Ovary (tissue), 9 donors: ENCODE data around the gene GNPTAB. TPM values are rescaled to one million over a fixed set of nuclear protein-coding genes. Genes with fewer than 3 reads are reported as not detected.
"Not testable (repeated sequence)": the region's sequence is repeated elsewhere in the genome, so short reads cannot be mapped to it uniquely, and the experiment has no call there.

ENCODE experiments used
- DNase-seq, 5 donors: peaks; one replicate each; pipeline ENCODE4 v3.0.0-alpha.2; 2019 to 2020
- H3K27ac ChIP-seq, 2 donors: fragments of 200-600 bp; one replicate each; pipeline versions ENCODE4 v1.5.1 to v1.8.0; 2019 to 2022
- H3K27me3 ChIP-seq: fragments of 200-600 bp; one replicate; pipeline ENCODE4 v1.8.0; 2022
- H3K36me3 ChIP-seq: fragments of 200-600 bp; sonication (generic); one replicate; pipeline ENCODE4 v1.5.1; 2019
- H3K4me1 ChIP-seq: one replicate; pipeline ENCODE4 v1.8.1; 2013; ENCODE audit warnings: mild to moderate bottlenecking, moderate library complexity; ENCODE audit not compliant: insufficient read depth
- H3K4me3 ChIP-seq: fragments of 200-600 bp; sonication (generic); one replicate; pipeline ENCODE4 v1.5.1; 2017
- H3K9me3 ChIP-seq, 2 donors: fragments of 200-600 bp in 1 of 2; sonication (generic) in 1 of 2; one replicate each; pipeline versions ENCODE4 v1.5.1 to v1.8.1; 2013 to 2019; ENCODE audit warnings: mild to moderate bottlenecking in 1 of 2, moderate library complexity in 1 of 2
- EP300 ChIP-seq: sonication (generic); formaldehyde crosslinking; IDR thresholded peaks from one replicate; pipeline ENCODE4 v1.6.1; 2017; ENCODE audit warnings: antibody characterized with exemption
- POLR2A ChIP-seq: fragments of 450-650 bp; IDR thresholded peaks from one replicate; pipeline ENCODE4 v1.6.1; 2017; ENCODE audit warnings: antibody characterized with exemption, mild to moderate bottlenecking, moderate library complexity
- WGBS, 3 donors: extraction: QIAGEN DNeasy Blood & Tissue Kit in 1 of 3; methylation state at CpG; one replicate each; pipeline versions ENCODE4 v1.1.5 to v1.1.7; 2013 to 2017; 5-methylcytosine and 5-hydroxymethylcytosine counted together
- intact Hi-C, 4 donors: fragments of 100-400 bp; cut with DNase I; formaldehyde crosslinking; loops; one replicate each; pipeline versions ENCODE4 v1.11.0 to v1.15.1; 2022 to 2023
- polyA plus RNA-seq, 2 donors: library from polyadenylated mRNA; stranded (reverse); fragments of 200-250 nt in 1 of 2; fragments of 350-450 nt in 1 of 2; fragmentation: Illumina TruSeq in 1 of 2; extraction: RNeasy Lipid Tissue Mini Kit (QIAGEN cat#74804) in 1 of 2; gene quantifications; one replicate each; pipeline ENCODE4 v1.2.3, GENCODE V29; 2013 to 2014
- total RNA-seq, 7 donors: library from RNA; depleted of rRNA in 2 of 7; stranded (reverse); fragments of >200 nt in 2 of 7; fragmentation: NEBNext Ultra II Directional in 3 of 7; extraction: Animal tissue kit (Norgen Biotek cat#: 25700) in 3 of 7; gene quantifications; one replicate each; pipeline versions ENCODE4 v1.1.0 to v1.2.4, GENCODE V29; 2016 to 2023
- TF ChIP-seq, protein P1 (sequence below), 3 donors: fragments of 450-650 bp in 2 of 3; fragments of 200-600 bp in 1 of 3; IDR thresholded peaks; one replicate each; pipeline versions ENCODE4 v1.5.1 to v1.8.0; 2016 to 2022; ENCODE audit warnings: antibody characterized with exemption in 3 of 3, mild to moderate bottlenecking in 1 of 3
- donor health status: DM: no; HTN: no; CAD: no; lungs with moderate emphysema.
- donor health status: DM: no; HTN: no; CAD: no.
- donor health status: Bipolar disorder and iron deficiency.
- donor health status: DM: yes; HTN: yes; CAD: no.
- donor health status: DM: no; HTN: no; CAD: no.
- donor health status: DM: yes; HTN: yes; CAD: no.

Gene GNPTAB
- total and polyA plus RNA-seq, 9 donors, result 7.1 to 24.2 (median 16.6) TPM

DNA sequence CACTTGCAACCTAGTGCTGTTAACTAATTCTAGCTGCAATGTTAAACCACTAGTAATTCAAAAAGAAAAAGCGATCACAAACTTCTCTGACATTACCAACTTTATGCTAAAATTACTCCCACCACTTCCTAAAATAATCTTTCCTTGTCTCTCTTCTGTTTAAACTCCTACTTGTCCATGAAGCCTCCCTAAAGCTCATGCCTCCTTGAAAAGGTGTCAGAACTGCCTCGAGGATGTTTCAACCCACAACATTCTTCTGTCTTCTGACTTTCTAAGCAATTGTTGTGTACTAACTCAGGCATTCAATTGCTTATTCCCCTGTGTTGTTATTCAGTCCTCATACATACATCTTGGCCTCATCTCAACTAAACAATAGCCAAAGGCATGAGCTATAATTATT lies 5.9 kb downstream of the GNPTAB start:
- peaks cover 2% of the 10 kb centered on the region for H3K4me1 ChIP-seq
- intact Hi-C loops, result no loop called here
- H3K27me3 ChIP-seq, result no peaks in the 10 kb centered on the region
- H3K27ac ChIP-seq, result no peak overlapping the region
- TF ChIP-seq EP300 (no peak), POLR2A (no peak)
- TF ChIP-seq, protein P1, sequence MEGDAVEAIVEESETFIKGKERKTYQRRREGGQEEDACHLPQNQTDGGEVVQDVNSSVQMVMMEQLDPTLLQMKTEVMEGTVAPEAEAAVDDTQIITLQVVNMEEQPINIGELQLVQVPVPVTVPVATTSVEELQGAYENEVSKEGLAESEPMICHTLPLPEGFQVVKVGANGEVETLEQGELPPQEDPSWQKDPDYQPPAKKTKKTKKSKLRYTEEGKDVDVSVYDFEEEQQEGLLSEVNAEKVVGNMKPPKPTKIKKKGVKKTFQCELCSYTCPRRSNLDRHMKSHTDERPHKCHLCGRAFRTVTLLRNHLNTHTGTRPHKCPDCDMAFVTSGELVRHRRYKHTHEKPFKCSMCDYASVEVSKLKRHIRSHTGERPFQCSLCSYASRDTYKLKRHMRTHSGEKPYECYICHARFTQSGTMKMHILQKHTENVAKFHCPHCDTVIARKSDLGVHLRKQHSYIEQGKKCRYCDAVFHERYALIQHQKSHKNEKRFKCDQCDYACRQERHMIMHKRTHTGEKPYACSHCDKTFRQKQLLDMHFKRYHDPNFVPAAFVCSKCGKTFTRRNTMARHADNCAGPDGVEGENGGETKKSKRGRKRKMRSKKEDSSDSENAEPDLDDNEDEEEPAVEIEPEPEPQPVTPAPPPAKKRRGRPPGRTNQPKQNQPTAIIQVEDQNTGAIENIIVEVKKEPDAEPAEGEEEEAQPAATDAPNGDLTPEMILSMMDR (IDR thresholded peaks at IDR 0.05), result no peak
- DNase-seq, result no peak
- H3K9me3 ChIP-seq, result no peaks in the 10 kb centered on the region
- WGBS, 3 donors, result 51 to 54% (median 53%) methylated on average over 2 of the region's 2 CpGs
- H3K4me3 ChIP-seq, result no peak overlapping the region
- H3K36me3 ChIP-seq, result no peaks in the 10 kb centered on the region

DNA sequence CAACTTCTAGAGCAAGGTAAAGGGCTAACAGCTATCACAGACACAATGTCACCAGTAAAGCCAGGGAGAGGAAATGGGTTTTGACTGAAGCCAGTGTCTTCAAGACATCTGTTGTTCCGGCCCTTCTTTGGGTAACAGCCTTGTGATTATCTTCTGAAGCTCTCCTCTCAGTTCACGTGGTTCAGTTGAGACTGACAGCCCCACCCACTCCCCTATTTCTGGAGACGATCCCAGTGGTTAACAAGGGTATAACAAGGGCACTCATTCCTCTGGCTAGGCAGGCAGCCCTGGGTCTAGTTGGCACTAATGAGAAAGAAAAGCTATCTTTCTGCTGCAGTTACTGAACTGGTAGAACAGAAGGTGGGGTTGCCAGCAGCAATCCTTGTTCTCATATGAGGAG lies 6.9 kb downstream of the GNPTAB start:
- no peak for TF ChIP-seq EP300
- TF ChIP-seq POLR2A, result no peak
- TF ChIP-seq, protein P1 (IDR thresholded peaks at IDR 0.05), result no peak
- H3K4me3 ChIP-seq, result no peak overlapping the region
- H3K4me1 ChIP-seq, result peaks cover 2% of the 10 kb centered on the region
- WGBS, 3 donors, result 24 to 30% (median 28%) methylated on average over 3 of the region's 3 CpGs
- H3K9me3 ChIP-seq, result no peaks in the 10 kb centered on the region
- no peaks in the 10 kb centered on the region for H3K36me3 ChIP-seq
- H3K27ac ChIP-seq, result no peak overlapping the region
- DNase-seq, result no peak
- intact Hi-C loops, result no loop called here
- H3K27me3 ChIP-seq, result no peaks in the 10 kb centered on the region

DNA sequence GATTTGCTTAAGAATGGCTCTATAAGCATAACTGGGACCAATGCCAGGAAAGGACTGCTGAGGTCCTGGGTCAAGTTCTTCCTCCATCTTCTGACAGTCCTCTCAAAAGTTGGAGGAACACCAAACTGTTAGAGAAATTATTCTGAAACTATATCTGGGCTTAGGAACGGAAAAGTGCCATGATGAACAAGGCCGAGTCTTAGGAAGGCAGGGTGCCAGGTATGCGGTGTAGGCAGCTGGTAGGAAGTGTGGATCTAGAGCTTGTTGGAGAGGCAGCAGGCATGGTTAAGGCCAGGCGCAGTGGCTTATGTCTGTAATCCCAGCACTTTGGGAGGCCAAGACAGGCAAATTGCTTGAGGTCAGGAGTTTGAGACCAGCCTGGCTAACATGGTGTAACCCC lies 7.7 kb downstream of the GNPTAB start:
- 92 to 96% (median 93%) methylated on average over 4 of the region's 4 CpGs for WGBS, 3 donors
- TF ChIP-seq EP300, result no peak
- no peaks in the 10 kb centered on the region for H3K9me3 ChIP-seq
- no peak for DNase-seq
- no peaks in the 10 kb centered on the region for H3K27me3 ChIP-seq
- H3K36me3 ChIP-seq, result no peaks in the 10 kb centered on the region
- no peak overlapping the region for H3K4me3 ChIP-seq
- peaks cover 2% of the 10 kb centered on the region for H3K4me1 ChIP-seq
- no peak overlapping the region for H3K27ac ChIP-seq
- intact Hi-C loops, result no loop called here

DNA sequence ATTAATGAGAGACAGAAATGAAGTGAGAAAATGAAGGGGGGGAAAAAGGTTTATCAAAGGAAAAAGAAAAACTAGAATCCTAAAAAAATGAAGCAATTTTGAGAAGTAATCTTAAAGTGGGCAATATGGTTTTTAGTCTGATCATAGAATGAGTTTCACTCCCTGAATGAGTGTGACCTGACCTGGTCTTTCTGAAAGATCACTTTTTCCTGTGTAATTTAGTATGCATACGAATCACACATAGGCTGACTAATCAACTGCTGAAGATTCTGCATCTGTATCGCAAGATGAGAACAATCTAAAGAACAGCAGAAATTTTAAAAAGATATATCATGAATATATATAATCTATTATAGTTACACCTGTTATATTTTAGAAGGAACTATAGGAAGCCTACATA lies 11.3 kb downstream of the GNPTAB start:
- no peaks in the 10 kb centered on the region for H3K4me1 ChIP-seq
- no peaks in the 10 kb centered on the region for H3K9me3 ChIP-seq
- H3K27me3 ChIP-seq, result no peaks in the 10 kb centered on the region
- whole genome bisulfite sequencing, 3 donors, result 97 to 99% (median 98%) methylated on average over 2 of the region's 2 CpGs
- no peak for DNase-seq
- intact Hi-C loops, result no loop called here
- TF ChIP-seq, protein P1 (IDR thresholded peaks at IDR 0.05), result no peak
- TF ChIP-seq EP300 (no peak), POLR2A (no peak)
- H3K4me3 ChIP-seq, result no peak overlapping the region
- no peaks in the 10 kb centered on the region for H3K36me3 ChIP-seq
- H3K27ac ChIP-seq, result no peak overlapping the region

DNA sequence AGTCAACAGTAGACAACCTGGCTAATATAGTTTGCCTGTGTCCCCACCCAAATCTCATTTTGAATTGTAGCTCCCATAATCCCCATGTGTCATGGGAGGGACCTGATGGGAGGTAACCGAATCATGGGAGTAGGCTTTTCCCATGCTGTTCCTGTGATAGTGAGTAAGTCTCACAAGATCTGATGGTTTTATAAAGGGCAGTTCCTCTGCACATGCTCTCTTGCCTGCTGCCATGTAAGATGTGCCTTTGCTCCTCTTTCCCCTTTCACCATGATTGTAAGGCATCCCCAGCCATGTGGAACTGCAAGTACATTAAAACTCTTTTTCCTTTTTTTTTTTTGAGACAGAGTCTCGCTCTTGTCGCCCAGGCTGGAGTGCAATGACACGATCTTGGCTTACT lies 12.1 kb downstream of the GNPTAB start:
- H3K27ac ChIP-seq, DNase-seq, H3K4me1 ChIP-seq, H3K27me3 ChIP-seq, H3K36me3 ChIP-seq, H3K4me3 ChIP-seq, intact Hi-C loops, H3K9me3 ChIP-seq: not testable (repeated sequence)
- WGBS, 3 donors, result 97% methylated on average over 4 of the region's 4 CpGs

DNA sequence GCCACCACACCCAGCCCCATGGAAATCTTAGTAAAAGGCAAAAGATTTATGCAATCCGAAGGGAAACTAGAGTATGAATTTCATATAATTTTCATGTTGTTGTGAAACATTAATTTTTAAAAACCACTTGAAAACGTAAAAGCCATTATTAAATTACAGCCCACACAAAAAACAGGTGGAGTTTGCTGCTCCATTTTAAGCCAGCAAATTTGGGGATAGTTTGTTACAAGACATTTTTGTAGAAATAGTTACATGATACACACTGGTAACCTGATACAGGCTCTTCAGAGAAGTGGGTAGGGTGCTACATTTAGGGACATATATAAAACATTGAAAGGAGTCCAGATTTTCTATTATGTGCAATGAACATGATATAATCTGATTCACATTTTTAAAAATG lies 17.6 kb downstream of the GNPTAB start:
- no peaks in the 10 kb centered on the region for H3K27me3 ChIP-seq
- H3K36me3 ChIP-seq, result no peaks in the 10 kb centered on the region
- no peak overlapping the region for H3K27ac ChIP-seq
- intact Hi-C loops, result no loop called here
- WGBS, 3 donors, result 89 to 95% (median 89%) methylated on average over 2 of the region's 2 CpGs
- peaks cover 2% of the 10 kb centered on the region for H3K4me1 ChIP-seq
- DNase-seq, result no peak
- H3K4me3 ChIP-seq, result no peak overlapping the region
- no peak for TF ChIP-seq EP300
- TF ChIP-seq, protein P1 (IDR thresholded peaks at IDR 0.05), result no peak
- TF ChIP-seq POLR2A, result no peak
- H3K9me3 ChIP-seq, result no peaks in the 10 kb centered on the region

DNA sequence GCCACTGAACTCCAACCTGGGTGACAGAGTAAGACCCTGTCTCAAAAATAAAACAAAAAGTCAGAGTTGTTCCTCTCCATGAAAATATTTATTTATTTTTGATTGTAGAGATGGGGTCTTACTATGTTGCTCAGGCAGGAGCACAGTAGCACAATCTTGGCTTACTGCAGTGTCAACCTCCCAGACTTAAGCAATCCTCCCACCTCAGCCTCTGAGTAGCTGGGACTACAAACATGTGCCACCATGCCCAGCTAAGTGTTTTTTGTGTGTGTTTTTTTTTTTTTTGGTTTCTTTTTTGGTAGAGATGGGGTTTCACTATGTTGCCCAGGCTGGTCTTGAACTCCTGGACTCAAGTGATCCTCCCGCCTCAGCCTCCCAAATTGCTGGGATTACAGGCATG lies 18.0 kb downstream of the GNPTAB start:
- H3K27me3 ChIP-seq, H3K4me3 ChIP-seq, H3K4me1 ChIP-seq, intact Hi-C loops, H3K36me3 ChIP-seq, H3K27ac ChIP-seq, H3K9me3 ChIP-seq, DNase-seq: not testable (repeated sequence)
- WGBS, 3 donors, result 96 to 100% (median 97%) methylated on average over 1 of the region's 1 CpG

DNA sequence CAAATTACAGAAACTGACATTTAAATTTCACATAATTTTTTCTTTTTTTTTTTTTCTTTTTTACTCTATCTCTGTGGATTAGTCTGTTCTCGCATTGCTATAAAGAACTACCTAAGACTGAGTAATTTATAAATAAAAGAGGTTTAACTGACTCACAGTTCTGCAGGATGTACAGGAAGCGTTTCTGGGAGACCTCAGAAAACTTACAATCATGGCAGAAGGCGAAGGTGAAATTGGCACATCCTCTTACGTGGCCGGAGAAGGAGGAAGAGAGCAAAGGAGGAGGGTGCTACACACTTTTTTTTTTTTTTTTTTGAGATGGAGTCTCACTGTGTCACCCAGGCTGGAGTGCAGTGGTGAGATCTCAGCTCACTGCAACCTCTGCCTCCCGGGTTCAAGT lies 19.4 kb downstream of the GNPTAB start:
- H3K9me3 ChIP-seq, H3K4me3 ChIP-seq, H3K36me3 ChIP-seq, intact Hi-C loops, H3K27ac ChIP-seq, H3K27me3 ChIP-seq, H3K4me1 ChIP-seq, DNase-seq: not testable (repeated sequence)
- 82 to 97% (median 94%) methylated on average over 6 of the region's 6 CpGs for WGBS, 3 donors
